ENCODE measurements around the gene LMO2. TPM values are rescaled to one million over a fixed set of nuclear protein-coding genes. Genes with fewer than 3 reads are reported as not detected.
A peak's percentile ranks its signal among the peaks of the same experiment; 100 is the strongest.

The LMO2 gene
- total RNA-seq, 1 donor from 2014 or later: 67.6 TPM

DNA sequence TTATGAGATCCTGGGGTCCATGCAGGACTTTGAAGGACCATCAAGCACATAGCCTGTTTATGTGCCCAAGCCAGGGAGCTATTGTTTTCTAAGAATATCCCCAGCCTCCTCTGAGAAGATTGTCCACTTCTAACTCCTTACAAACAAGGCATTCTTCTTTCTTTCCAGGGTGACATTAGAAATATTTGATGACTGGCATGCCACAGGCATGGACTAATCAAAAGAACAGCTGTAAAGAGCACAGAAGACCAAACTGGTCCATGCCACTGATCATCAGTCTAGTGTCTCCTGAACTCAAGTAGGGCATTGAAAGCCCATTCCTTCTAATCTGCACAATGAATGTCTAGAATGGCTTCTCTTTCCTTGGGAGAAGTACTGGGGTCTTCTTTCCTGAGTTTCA is 24.9 kb upstream of the LMO2 start:
- DNase-seq (ENCODE audit: extremely low read depth, low read depth, low spot score): no peak

DNA sequence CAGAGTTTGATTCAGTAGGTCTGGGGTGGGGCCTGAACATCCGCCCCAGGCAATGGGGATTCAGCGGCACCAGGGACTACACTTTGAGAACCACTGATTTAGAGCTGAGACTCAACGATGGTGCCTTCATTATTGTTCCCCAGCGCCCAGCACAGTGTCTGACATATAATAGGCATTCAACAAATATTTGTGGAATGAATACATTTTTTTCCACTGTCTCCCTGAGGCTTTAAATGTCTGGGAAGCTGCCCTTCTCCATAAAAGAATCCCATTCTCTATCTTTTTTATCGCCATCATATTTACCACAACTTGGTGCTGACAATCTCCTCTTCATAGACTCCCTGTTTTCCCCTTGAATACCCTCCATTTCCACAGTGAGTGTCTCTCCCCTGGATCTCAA is 23.6 kb upstream of the LMO2 start:
- DNase-seq (ENCODE audit: extremely low read depth, low read depth, low spot score): no peak

DNA sequence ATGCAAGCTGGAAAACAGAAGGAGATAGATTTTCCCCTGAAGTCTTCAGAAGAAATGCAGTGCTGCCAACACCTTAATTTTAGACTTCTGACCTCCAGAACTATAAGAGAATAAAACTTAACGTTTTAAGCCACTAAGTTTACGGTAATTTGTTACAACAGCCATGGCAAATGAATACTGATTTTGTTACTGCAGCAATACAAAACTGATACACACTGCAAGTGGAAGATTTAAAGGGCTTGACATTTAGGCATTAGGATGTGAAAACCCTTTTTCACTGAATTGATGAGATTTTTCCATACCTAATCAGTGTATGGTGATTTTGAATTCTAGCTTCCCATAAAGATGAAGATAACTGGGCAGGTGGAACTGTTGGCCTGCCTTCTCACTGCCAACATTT is 22.1 kb upstream of the LMO2 start:
- DNase-seq (ENCODE audit: extremely low read depth, low read depth, low spot score): no peak

DNA sequence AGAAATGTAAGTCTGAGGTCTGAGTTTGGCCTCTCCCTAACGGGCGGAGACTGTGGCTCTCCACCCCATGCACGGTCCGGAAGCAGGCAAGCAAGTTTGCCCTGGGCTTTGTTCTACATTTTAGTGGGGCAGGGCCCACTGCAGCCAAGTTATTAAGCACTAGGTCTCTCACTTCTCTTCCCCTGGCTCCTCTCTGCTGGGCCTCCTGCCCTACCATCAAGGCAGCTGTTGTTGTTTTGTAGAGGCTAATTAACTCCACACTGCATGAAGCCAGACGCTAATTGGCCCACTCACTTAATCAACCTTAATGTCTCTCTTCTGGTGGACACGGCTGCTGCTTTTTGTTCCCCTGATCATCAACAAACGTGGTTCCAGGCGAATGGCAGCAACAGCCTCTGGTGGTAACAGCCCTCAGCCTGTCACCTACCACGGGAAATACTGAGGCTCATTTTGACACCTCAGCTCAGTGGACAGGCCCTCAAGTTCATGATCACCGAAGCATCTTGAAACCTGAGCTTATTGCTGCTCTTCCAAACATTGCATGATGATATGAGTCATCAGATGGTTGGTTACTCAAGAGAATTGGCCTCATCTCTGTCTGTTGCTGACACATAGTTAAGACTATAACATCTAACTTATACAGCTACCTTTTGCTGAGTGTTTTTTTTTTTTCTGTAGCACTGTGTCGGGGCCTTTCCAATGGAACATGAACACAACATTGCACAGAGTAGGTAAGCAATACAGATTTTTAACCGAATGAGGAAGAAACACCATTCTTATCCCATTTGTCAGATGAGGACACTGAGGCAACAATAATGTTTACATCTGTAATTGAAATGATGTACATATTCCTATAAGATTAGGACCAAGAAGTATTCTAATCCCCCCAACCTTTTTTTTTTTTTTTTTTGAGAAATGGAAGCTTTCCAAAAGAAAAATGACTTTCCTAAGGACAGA is 20.8 kb upstream of the LMO2 start:
- no peak for DNase-seq (ENCODE audit: extremely low read depth, low read depth, low spot score)

DNA sequence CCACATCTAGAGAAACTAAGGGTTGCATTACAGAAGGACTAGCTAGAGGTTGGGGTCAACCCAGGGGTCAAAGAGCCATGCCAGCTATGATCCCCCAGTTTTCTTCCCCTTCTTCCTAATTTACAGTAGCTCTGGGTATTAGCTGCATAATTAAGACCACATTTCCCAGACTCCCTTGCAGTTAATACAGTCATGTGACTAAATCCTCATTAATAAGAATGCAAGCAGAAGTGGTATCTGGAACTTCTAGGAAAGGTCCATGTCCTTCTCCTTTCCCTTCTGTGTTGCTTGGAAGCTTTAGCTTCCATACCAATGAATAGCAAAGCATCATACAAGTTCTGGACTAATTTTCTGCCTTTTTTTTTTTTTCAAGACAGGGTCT is 19.1 kb upstream of the LMO2 start:
- DNase-seq (ENCODE audit: extremely low read depth, low read depth, low spot score): no peak

DNA sequence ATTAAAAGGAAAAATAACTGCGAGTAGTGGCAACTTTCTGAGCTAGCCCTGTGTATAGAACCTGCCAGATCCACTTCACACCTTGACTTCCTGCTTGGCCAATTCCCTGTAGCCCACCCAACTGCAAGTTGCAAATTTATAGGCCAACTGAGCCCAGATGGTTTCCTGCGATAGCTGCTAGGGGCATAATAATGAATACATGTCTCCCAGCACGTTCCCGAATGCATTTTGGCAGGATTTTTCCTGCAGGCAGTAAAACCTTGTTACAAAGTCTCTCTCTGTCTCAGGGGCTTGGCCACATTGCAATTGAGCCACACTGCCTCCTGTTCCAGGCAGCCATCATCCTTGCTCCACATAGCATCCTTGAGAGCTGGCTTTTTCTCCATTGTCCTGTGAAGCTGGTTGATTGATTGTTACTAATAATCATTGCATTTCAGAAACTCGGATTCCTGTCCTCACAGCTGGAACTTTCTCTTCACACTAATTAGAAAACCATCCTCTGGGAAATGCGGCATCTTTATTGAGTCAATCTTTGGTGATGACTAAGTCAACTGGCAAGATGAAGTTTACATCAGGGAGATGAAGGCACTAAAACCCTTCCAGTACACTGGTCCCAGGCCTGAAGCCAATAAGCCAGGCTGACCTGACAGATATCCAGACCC is 18.6 kb upstream of the LMO2 start:
- no peak for DNase-seq (ENCODE audit: extremely low read depth, low read depth, low spot score)

DNA sequence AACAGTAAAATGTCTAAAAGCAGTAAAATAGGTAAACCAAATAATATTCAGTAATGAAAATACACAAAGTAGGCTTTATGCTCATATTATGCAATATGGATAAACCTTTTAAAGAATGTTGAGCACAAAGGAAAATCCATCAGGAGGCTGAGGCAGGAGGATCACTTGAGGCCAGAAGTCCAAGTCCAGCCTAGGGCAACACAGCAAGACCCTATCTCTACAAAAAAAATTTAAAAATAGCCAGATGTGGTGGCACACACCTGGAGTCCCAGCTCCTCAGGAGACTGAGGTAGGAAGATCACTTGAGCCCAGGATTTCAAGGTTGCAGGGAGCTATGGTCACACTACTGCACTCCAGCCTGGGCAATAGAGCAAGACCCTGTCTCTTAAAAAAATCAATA is 17.7 kb upstream of the LMO2 start:
- DNase-seq (ENCODE audit: extremely low read depth, low read depth, low spot score): no peak

DNA sequence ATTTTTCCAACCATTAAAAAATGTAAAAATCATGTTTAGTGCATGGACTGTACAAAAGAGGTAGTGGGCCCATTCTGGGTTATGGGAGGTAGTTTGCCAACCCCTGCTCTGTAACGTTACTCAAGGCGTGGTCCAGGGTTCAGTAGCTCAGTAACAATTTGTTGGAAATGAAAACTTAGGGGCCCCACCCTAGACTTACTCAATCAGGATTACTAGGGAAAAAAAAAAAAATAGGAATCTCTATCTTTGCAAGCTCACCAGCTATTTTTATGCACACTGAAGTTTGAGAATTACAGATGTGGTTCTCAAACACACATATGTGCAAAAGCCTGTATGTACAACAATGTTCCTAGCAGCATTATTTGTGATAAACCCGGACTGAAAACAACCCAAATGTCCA is 17.3 kb upstream of the LMO2 start:
- DNase-seq (ENCODE audit: extremely low read depth, low read depth, low spot score): no peak

DNA sequence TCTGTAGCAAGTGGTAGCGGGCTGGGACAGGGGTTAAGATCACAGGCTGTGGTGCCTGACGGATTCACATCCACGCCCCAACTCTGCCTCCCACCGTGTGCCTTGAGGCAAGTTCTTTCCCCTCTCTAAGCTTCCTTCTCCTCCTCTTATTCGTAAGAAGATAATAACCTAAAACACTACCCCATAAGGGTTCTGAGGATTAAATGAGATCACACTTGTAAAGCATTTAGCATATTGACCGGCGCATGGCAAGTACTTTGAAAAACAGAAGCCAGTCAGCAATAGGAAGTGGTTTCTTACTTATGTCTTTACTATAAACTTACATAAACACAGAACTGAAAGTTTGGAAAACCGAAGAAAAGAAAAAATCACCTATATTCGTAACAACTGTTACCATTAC is 15.5 kb upstream of the LMO2 start:
- DNase-seq (ENCODE audit: extremely low read depth, low read depth, low spot score): no peak

DNA sequence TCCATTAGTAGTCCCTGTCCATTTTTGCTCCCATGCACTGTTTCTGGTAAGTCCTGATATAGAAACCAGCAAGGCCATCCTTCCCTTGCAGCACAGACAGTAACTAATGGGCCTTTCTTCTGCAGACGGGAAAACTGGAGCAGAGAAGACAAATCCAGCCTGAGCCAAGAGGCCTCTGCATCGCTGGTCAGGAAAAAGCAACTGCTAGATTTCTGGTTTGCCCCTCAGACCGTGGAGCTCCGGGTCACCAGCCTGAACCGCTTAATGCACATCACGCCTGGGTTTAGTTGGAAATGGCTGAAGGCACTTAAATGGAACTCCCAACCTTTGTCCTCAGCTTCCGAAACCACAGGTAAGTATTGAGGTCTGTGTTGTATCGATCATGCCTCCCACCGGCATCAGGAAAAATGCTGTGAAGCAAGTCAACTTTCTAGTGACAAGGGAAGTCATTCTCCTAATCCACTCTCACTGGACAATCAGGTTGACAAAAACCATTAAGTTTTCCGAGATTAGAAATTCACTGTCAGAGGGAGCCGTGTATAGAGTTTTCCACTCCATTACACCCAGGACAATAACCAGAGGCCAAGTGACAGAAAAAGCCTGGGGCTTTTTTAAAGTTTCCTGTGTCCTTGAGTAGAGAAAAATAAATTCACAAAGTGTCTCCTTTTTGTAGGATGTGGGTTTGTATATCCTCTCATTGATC is 14.8 kb upstream of the LMO2 start:
- no peak for DNase-seq (ENCODE audit: extremely low read depth, low read depth, low spot score)

DNA sequence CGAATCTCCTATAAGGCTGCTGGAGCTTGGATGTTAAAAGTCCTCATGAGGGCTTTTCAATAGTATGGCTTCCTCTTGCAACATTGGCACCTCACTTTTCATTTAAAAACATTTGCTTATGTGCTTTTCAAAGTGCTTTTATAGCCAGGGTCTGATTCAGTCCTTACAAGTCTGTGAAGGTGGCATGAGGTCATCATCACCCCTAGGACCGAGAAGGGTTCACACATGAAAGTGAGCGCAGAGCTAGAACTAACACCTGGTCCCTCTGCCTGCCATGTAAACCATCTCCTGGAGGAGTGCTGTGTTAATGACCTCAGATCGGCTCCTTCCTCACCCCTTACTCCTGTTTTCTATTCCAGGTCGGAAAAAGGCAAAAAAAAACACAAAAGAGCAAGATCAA is 12.2 kb upstream of the LMO2 start:
- DNase-seq (ENCODE audit: extremely low read depth, low read depth, low spot score): no peak

DNA sequence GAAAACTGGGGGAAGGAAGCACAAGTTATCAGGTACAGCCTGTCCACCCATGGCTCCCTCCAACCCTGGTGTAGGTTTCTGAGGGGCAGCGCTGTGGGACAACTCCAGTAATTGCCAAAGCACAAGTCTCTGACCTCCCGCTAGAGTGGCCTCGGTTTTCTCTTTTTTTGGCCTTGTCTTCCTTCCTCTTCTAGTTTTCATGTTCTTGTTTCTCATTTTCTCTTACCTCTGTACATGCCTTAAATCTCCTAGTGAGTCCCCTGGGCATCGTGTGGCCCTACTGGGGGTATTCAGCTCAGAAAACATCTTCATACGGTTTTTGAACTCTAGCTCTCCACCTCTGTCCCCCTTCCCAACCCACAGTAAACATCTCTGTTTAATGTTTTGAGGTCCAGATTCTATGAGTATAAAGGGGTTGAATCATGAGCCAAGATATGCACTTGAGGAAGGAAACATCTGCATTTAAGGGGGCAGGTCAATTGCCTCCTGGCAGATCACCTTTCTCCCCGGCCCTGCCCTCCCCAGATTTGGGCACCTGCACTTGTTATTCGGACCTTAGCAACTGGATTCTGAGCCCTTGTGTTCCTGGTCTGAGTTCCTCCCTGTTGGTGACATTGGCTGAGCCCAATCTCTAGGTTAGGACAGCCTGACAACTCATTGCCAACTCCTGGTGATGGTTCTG is 8.4 kb upstream of the LMO2 start:
- DNase-seq (ENCODE audit: extremely low read depth, low read depth, low spot score): no peak

DNA sequence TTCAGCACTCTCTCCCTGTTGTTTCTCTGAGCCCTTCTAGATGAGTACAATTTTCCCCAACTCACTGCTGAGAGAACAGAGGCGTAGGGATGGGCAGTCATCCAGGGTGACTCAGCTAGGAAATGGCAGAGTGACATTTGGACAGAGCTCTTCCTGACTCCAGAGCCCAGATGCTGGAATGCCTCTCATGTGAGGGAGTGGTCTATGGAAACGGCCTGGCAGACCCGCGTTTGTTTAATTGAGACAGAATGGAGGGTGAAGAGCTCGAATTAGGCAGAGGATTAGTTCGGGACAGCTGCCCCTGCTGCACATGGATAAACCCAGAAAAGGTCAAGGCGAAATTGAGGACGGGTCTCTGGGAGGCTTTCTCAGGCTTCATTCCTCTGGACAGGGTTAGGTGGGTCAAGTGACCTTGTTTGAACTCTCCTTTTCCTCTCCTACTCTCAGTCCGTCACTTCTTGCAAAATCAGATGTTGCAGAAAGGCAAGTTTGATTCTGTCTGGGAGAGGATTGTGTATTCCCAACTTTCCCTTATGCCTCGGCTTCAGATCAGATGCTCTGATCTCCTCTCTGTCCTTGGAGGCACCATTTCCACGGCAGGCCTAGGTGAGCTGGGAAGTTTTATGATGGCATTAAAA is 7.6 kb upstream of the LMO2 start:
- DNase-seq (ENCODE audit: extremely low read depth, low read depth, low spot score): peak; percentile 71

DNA sequence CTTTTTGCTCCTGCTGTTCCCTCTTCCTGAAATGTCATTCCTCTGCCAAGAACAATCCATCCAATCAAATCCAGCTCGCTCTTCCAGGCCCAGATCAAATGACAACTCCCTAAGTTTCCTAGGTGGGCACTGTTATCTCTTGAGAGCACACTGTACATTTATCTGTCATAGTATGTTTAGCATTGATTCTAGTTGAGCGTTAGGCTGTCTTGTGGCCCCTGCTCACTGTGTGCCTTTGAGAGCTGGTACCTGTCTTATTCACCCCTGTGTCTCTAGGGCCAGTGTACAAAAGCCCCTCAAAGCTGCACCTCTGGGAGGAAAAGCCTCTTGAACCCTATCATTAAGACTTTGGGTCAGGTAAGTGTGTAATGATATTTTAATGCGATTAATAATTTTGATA is 7.1 kb upstream of the LMO2 start:
- DNase-seq (ENCODE audit: extremely low read depth, low read depth, low spot score): no peak

DNA sequence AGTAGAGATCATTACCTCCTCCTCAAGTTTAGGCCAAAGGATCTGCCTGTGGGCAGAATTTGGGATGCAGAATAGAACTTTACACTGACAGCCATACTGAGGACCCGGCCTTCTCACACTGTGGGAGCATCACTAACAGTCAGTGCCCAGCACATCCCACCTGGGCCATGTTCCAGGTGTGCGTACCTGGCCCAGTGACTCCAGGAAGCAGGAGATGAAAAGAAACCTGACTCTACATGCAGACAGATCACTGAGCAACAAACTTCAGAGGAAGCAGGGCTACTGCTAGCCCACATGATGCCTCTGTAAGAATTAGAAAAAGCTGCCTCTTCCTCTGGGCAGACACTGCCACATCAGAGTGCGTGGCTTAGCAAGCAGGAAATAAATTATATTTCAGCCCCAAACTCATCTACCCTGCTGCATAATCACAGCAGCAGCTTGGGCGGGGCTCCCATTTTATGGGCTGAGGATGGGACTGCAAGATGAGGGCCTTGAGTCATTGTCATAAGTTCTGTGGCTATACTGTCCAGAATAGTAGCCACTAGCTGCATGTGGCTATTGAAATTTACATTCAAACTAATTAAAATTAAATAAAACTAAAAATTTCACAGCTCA is 6.0 kb upstream of the LMO2 start:
- DNase-seq (ENCODE audit: extremely low read depth, low read depth, low spot score): no peak

DNA sequence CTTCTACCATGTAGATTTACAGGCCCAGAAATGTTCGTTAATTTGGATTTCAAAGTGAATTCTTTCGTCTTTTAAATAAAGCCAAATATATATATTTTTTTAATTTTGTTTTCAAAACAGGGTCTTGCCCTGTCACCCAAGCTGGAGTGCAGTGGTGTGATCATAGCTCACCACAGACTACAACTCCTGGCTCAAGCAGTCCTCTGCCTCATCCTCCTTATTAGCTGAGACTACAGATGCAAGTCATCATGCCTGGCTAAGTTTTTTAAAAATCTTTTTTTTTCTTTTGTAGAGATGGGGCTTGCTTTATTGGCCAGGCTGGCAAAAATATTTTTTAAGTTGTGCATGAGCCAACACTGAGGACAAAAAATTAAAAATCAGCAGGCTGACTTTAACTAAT is 5.0 kb upstream of the LMO2 start:
- DNase-seq (ENCODE audit: extremely low read depth, low read depth, low spot score): no peak

DNA sequence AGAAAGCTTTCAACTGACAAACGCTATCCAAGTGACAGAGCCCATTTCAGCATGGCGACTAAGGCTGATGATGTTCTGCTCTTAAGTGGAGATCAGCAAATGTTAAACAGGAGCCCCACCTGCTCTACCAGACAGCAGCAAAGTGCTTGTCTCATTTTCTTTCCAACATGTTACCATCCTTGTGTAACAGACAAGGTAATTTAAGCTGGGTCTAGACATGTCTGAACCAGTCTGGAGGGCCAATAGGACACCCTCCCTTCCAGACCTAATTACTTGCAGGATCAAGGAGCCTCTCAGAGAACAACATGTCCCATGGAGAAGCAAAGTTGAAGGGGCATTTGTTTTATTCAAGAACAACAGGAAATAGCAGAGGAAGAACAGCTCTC is 3.9 kb upstream of the LMO2 start:
- DNase-seq (ENCODE audit: extremely low read depth, low read depth, low spot score): no peak

DNA sequence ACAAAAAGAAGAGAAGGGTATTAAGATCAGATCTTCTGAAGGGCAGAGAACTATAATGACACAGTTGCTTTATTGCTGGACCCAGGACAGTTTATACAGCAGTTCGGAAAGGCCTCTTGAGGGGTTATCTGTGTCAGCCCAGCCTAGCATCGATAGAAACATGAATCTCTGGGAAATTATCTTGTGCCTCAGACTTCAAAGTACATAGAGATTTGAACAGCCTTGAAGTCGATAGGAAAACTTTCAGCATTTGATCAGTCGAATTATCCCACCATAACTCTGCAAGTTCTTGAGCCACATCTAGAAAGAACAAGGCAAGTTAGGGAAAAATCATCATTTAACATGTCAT is 2.5 kb upstream of the LMO2 start:
- no peak for DNase-seq (ENCODE audit: extremely low read depth, low read depth, low spot score)

DNA sequence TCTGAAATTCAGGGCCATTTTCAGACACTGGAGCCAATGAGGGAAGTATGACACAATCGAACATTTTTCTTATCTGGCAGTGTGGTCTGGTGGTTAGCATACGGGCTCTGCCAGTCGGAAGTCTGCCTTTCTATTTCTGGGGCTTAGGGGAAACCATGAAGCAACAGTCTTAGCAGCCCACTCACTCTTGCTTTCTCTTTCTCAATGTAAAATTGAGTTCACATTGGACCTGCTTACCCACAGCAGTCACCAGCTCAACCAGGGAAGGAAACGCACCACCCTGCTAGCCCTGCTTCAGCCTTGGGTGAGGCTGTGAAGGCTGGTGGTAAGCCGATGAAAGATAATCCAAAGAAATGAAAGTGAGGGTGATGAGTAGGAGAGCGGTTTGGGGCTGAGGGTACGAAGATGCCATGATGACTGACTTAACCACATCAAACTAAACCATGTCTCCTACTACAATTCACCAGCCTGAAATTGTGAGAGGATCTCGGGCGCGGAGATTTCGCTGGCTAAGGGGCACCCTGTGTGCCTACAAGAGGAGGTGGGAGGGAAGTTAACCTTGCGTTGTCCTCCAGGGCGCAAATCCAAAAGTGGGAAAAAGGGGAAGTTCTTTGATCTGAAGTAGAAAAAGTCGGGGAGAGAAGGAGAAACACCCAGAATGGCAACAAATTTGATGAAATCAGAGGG is 2.0 kb upstream of the LMO2 start:
- DNase-seq (ENCODE audit: extremely low read depth, low read depth, low spot score): no peak

Measured in glomerular endothelial cell (primary cell).